ENCODE results near the gene GPR52. TPM values are rescaled to one million over a fixed set of nuclear protein-coding genes. Genes with fewer than 3 reads are reported as not detected.
"Not testable (repeated sequence)": the region's sequence is repeated elsewhere in the genome, so short reads cannot be mapped to it uniquely, and the experiment has no call there.

GPR52 gene, protein sequence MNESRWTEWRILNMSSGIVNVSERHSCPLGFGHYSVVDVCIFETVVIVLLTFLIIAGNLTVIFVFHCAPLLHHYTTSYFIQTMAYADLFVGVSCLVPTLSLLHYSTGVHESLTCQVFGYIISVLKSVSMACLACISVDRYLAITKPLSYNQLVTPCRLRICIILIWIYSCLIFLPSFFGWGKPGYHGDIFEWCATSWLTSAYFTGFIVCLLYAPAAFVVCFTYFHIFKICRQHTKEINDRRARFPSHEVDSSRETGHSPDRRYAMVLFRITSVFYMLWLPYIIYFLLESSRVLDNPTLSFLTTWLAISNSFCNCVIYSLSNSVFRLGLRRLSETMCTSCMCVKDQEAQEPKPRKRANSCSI
- not detected in 2 replicates for total RNA-seq (2014; rRNA removed; shearing (Covaris generic); ENCODE audit: low replicate concordance)

DNA sequence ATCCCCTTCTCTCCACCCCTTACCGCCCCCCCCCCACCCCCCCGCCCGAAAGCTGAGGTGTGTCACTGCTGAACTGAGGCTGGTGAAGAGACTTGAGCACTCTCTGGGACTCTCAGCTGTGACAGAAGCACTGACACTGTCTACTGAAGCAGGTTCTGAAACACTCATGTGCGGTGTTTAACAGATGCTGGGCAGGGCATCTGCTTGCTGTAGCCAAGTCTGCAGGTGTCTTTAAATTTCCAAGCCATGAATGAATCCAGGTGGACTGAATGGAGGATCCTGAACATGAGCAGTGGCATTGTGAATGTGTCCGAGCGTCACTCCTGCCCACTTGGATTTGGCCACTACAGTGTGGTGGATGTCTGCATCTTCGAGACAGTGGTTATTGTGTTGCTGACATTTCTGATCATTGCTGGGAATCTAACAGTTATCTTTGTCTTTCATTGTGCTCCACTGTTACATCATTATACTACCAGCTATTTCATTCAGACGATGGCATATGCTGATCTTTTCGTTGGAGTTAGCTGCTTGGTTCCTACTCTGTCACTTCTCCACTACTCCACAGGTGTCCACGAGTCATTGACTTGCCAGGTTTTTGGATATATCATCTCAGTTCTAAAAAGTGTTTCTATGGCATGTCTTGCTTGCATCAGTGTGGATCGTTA, at the start of gene GPR52:
Gene GPR52 (plus strand): TSS at position 99 of the 665 bp plus-strand sequence. CDS start 148 bp downstream, at position 247.
- DNase-seq = no peak
- Histone ChIP-seq H3K9me3 (no peaks in the 10 kb centered on the region), H3K4me3 (no peak within 1 kb of the TSS), H3K36me3 (no peaks in the 10 kb centered on the region), H3K27me3 (no peaks in the 10 kb centered on the region)

DNA sequence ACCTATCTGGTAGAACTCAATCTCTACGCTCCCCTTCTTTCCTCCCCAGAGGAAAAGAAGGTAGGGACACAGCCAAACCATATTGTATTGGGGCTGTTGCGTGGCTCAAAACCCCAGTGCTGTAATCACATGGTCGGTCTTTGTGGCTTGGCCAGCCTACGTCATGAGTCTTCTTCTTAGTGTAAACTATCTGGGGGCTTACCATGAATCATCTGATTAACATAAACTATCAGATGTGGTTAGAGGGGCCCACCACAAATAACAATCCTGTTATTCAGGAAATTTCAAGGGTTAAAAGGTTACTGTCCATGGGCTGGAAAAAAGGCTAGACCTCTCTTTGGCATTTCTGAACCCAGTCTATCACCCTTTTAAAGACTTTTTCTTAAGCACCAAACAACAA, 49.5 kb upstream of the GPR52 start:
- H3K27me3 ChIP-seq = no peaks in the 10 kb centered on the region
- no peak overlapping the region for H3K4me3 ChIP-seq
- peak; percentile 25 for DNase-seq
- H3K36me3 ChIP-seq = no peaks in the 10 kb centered on the region
- H3K9me3 ChIP-seq = no peaks in the 10 kb centered on the region

DNA sequence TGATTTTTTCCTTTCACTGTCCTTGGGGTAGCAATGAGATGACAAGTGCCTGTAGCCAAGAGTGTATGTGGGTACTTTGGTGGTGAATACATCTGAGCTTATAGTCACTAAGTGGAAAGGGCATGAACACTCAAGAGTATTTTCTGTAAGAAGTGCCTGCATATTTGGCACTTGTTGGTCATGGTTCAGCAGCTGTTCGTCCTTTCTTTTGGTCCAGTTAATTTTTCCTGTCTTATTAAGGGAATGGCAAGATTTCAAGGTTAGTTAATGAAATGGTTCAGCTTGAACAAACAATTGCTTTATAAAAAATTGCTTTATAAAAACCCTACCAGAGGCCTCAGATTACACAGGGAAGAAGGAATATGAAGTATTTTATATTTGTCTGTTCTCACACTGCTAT, 48.6 kb upstream of the GPR52 start:
- DNase-seq = no peak
- no peaks in the 10 kb centered on the region for H3K36me3 ChIP-seq
- H3K27me3 ChIP-seq = no peaks in the 10 kb centered on the region
- H3K9me3 ChIP-seq = no peaks in the 10 kb centered on the region
- no peak overlapping the region for H3K4me3 ChIP-seq

DNA sequence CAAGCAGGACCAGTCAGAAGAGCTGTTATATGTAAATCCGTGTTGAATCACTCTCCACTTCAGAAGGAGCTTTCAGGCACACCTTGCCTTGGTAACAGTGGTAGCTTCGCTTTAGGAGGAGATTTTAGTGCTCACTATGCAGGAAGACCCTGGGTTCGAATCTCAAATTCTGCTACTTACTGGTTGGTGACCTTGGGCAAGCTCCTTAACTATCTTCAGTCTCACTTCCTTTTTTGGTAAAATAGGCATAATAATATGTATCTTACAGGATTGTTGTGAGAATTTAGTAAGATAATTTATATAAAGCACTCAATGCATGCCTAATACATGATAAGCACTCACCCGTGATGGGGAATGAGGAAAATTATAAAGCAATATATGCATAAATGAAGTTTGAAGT, 46.7 kb upstream of the GPR52 start:
- Histone ChIP-seq H3K4me3 (no peak overlapping the region), H3K27me3 (no peaks in the 10 kb centered on the region), H3K9me3 (no peaks in the 10 kb centered on the region), H3K36me3 (no peaks in the 10 kb centered on the region)
- no peak for DNase-seq

DNA sequence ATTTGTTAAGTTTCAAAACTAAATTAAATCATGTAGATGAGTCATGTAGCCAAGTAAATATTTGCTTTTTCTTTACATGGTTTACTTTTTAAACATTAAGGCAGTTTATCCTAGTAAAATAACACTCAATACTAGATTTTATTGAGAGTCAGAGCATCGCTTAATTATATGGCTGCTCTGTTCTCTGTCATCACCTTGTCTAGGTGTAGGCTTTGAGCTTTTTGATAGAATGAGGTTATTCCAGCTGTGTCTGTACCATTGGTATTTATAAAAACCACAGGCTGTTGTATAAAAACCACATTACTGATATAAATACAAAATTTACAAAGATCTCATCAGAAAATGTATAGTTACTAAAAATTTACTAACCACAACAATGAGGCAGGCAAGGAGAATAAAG, 42.5 kb upstream of the GPR52 start:
- no peaks in the 10 kb centered on the region for H3K9me3 ChIP-seq
- H3K36me3 ChIP-seq = no peaks in the 10 kb centered on the region
- no peak for DNase-seq
- H3K27me3 ChIP-seq = no peaks in the 10 kb centered on the region
- no peak overlapping the region for H3K4me3 ChIP-seq

DNA sequence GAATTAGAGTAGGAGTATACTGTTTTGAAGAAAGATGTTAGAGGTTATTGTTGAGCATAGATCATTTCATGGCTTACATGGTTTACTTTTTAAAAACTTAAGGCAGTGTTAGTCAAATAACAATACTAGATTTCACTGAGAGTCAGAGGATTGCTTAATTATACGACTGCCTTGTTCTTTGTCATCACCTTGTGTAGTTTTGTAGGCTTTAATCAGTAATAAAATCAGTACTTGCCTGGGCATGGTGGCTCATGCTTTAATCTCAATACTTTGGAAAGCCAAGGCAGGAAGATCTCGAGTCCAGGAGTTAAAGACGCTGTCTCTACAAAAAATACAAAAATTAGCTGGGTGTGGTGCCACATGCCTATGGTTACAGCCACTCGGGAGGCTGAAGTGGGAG, 41.3 kb upstream of the GPR52 start:
- no peaks in the 10 kb centered on the region for H3K36me3 ChIP-seq
- no peaks in the 10 kb centered on the region for H3K27me3 ChIP-seq
- no peak for DNase-seq
- no peak overlapping the region for H3K4me3 ChIP-seq
- H3K9me3 ChIP-seq = no peaks in the 10 kb centered on the region

DNA sequence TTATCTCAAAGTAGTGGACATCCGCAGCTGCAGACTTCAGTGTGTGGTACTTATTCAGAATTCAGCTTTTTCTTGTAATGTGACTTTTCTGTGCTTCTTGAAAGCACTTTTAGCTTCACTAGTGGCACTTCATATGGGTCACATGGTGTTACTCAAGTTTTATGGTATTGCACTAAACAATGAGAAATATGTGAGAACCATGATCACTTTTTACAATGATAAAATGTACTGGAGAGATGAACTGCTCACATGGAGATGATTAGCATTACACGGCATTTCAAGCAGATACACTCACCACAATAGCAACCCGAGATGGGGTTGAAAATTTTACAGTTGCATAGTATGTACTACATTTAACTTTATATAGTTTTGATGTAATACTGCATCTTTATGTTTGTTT, 40.1 kb upstream of the GPR52 start:
- no peak for DNase-seq
- no peaks in the 10 kb centered on the region for H3K36me3 ChIP-seq
- H3K4me3 ChIP-seq = no peak overlapping the region
- no peaks in the 10 kb centered on the region for H3K9me3 ChIP-seq
- H3K27me3 ChIP-seq = no peaks in the 10 kb centered on the region

DNA sequence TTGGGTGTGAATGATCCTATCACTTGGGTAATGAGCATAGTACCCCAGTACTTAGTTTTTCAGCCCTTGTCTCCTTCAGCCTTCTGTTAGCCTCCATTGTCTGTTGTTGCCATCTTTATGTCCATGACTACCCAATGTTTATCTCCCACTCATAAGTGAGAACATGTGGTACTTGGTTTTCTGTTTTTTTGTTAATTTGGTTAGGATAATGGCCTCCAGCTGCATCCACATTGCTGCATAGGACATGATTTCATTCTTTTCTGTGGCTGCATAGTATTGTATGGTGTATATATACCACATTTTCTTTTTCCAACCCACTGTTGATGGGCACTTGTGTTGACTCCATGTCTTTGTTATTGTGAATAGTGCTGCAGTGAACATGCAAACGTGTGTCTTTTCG, 39.6 kb upstream of the GPR52 start:
- no peaks in the 10 kb centered on the region for H3K9me3 ChIP-seq
- H3K27me3 ChIP-seq = no peaks in the 10 kb centered on the region
- no peaks in the 10 kb centered on the region for H3K36me3 ChIP-seq
- H3K4me3 ChIP-seq = no peak overlapping the region
- DNase-seq = no peak

DNA sequence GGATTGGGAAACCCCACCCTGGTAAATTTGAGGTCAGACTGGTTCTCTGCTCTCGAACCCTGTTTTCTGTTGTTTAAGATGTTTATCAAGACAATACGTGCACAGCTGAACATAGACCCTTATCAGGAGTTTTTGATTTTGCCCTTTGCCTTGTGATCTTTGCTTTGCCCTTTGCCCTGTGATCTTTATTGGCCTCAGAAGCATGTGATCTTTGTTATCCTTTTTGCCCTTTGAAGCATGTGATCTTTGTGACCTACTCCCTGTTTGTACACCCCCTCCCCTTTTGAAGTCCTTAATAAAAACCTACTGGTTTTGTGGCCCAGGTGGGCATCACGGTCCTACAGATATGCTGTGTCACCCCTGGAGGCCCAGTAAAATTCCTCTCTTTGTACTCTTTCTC, 38.0 kb upstream of the GPR52 start:
- H3K9me3 ChIP-seq, DNase-seq, H3K27me3 ChIP-seq, H3K36me3 ChIP-seq, H3K4me3 ChIP-seq: not testable (repeated sequence)

DNA sequence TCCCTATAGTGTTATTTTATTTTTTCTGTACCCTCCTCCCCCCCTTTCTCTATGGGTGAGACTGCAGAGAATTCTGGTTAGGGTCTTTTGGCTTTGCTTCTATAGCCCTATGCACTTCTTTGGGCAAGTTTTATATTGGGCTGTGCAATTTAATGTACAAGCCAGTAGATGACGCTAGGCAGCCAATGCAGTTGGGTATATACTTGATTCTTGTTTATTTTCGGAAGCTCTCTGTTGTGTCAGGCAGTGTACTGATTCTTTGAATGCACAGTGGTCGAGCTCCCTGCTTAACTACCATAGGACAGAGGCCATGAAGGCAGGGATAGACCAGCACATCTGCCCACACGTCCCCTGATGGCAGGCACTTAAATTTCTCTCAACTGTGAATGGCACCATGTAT, 34.1 kb upstream of the GPR52 start:
- H3K9me3 ChIP-seq = no peaks in the 10 kb centered on the region
- no peaks in the 10 kb centered on the region for H3K36me3 ChIP-seq
- H3K27me3 ChIP-seq = no peaks in the 10 kb centered on the region
- DNase-seq = no peak
- no peak overlapping the region for H3K4me3 ChIP-seq

DNA sequence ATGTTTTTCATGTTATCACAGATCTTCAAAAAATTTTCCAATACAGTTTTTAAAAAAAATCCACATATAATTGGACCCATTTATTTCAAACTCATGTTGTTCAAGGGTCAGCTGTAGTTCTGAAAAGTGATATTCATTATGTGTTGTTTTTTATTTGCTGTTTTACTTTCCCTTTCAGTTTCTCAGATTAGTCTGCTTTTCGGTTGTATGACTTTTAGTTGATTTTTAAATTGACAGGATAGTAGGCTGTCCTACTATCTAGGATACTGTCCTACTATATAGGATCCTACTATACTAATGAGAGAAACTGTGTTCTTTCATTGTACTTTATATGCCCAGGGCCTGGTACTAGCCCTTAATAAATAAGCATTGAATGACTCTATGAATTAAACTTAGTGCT, 33.6 kb upstream of the GPR52 start:
- Histone ChIP-seq H3K4me3 (no peak overlapping the region), H3K9me3 (no peaks in the 10 kb centered on the region), H3K36me3 (no peaks in the 10 kb centered on the region), H3K27me3 (no peaks in the 10 kb centered on the region)
- no peak for DNase-seq

DNA sequence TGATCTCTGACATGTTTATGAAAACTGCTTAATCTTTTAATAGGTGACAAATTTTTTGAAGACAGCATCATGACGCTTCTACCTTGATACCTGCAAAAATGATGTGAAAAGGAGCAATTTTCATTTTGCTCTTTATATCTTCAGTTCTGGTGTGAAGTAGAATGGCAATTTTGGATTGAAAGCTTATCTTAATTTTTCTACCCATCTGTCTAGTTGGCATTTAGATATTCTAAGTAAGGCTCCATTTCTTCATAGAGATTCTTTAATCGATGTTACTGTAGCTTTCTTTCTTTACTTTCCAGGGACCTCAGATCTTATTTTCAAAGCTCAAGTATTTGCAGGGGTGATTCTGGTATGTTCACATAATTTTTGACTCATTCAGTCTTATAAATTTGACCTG, 32.3 kb upstream of the GPR52 start:
- no peaks in the 10 kb centered on the region for H3K36me3 ChIP-seq
- no peaks in the 10 kb centered on the region for H3K9me3 ChIP-seq
- no peak for DNase-seq
- no peaks in the 10 kb centered on the region for H3K27me3 ChIP-seq
- no peak overlapping the region for H3K4me3 ChIP-seq

DNA sequence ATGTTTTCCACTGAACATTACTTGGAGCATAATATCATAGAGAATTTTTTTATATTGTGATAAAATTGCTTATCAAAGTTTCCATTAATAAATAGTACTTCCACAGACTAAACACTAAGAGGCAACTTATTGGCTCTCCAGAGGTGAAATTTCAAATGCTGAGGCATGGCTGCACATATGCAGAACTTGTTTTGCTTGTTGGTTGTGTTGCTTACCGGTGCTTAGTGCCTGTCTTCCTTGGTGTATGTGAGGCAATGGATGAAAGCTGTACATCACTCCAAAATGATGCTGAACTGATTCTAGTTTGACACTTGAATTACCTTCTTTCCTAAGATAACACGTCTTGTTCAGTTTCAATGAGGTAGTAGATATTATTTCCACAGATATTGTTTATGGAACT, 29.8 kb upstream of the GPR52 start:
- Histone ChIP-seq H3K36me3 (no peaks in the 10 kb centered on the region), H3K9me3 (no peaks in the 10 kb centered on the region), H3K4me3 (no peak overlapping the region), H3K27me3 (no peaks in the 10 kb centered on the region)
- DNase-seq = no peak

DNA sequence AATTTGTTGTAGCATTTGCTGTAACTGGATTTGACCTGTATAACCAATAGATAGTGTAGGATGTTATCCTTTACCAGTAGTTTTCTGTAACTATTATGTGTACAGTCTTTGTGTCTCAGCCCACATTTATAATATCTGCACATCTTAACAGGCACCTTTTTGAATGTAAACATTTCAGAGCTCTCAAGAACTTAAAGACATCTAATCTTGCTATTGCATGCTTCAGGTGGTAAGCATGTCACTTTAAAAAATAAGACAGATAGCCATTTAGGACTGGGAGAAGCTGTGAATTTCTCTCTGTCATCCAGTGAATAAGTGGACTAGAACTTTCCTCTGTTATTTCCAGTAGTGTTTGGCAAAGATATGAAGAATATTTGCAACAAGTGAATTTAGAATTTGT, 22.6 kb upstream of the GPR52 start:
- no peaks in the 10 kb centered on the region for H3K36me3 ChIP-seq
- H3K9me3 ChIP-seq = no peaks in the 10 kb centered on the region
- H3K4me3 ChIP-seq = no peak overlapping the region
- H3K27me3 ChIP-seq = no peaks in the 10 kb centered on the region
- no peak for DNase-seq

DNA sequence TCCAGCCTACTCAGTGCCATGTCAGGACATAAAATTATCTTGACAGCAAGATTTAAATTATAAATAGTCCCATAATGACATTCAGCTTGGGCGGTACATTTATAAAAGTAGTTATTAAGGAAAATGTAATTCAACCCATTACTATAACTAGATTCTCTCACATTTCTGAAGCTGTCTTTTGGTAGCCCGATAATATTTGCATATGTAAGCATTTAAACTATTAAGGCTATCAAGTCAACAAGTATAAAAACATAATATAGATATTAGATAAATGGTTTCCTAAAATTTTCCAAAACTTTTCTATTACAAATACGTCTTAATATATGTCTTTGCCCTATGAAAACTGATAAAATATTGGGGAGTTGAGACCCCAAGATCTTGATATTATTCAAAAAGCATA, 21.6 kb upstream of the GPR52 start:
- Histone ChIP-seq H3K27me3 (no peaks in the 10 kb centered on the region), H3K9me3 (no peaks in the 10 kb centered on the region), H3K4me3 (no peak overlapping the region), H3K36me3 (no peaks in the 10 kb centered on the region)
- DNase-seq = no peak

DNA sequence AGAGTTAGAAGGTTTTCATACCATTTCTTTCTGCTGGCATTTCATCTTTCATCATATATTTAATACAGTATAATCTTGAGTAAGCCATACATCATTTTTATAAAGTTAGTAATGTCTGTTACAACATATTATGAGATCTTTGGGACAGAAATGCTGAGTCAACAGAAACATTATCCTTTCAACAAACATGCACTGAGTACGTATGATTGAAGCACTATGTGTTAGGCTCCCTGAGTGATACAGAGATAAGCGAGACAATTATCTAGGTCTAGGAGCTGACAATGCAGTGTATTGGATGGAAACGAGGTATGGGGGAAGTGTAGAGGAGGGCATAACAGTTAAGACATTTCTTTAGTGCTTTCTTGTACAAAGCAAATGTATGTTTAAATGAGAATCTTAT, 19.7 kb upstream of the GPR52 start:
- no peak overlapping the region for H3K4me3 ChIP-seq
- no peak for DNase-seq

DNA sequence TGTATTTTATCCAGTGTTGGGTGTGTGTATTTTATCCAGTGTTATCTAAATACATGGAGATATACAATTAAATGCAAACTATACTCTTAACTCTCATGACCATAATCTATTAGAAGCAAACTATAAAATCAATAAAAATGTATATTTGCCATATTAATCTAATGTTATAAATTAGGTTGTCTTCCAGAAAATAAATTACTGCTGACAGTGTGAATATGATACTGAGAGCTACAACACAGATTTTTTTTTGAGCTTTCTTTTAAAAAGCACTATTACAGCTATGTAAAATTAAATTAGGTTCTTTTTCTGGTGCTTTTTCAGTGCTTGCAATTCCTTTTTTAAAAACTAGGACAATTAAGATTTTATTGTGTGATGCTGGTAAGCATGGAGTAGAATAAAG, 19.0 kb upstream of the GPR52 start:
- no peak overlapping the region for H3K4me3 ChIP-seq
- H3K36me3 ChIP-seq = no peaks in the 10 kb centered on the region
- DNase-seq = no peak
- no peaks in the 10 kb centered on the region for H3K9me3 ChIP-seq
- no peaks in the 10 kb centered on the region for H3K27me3 ChIP-seq

More for the DNA sequence above, 19.7 kb upstream of the GPR52 start:
- Histone ChIP-seq H3K36me3 (no peaks in the 10 kb centered on the region), H3K27me3 (no peaks in the 10 kb centered on the region), H3K9me3 (no peaks in the 10 kb centered on the region)

DNA sequence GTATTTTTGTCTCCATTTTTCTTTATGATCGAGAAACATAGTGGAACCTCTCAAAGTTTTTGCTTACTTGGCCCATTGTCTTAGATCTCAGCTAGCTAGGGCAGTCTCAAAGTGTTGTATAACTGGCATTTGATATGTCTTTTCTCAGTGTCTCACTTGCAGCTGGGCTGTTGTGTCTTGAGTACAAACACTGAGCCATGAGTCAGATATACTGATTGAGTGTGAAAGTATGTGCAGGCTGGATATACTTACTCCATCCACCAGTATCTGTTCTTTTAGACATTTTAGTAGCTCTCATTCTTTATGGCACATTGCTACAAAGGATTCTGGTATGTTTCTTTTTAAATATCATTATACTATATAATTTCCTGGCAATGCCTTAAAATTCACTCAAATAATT, 14.3 kb upstream of the GPR52 start:
- H3K27me3 ChIP-seq = no peaks in the 10 kb centered on the region
- no peak for DNase-seq
- no peak overlapping the region for H3K4me3 ChIP-seq
- H3K9me3 ChIP-seq = no peaks in the 10 kb centered on the region
- H3K36me3 ChIP-seq = no peaks in the 10 kb centered on the region

Data from MG63 (cell line).